ENCODE data around the gene ZNF485. TPM values are rescaled to one million over a fixed set of nuclear protein-coding genes. Genes with fewer than 3 reads are reported as not detected.

Gene ZNF485
- polyA plus RNA-seq (2011; rRNA removed) (2.4 and 3.3 TPM in 2 replicates), polyA plus RNA-seq (2017; fragmentation: RNase III; extraction: RNeasy Plus Mini Kit Qiagen cat#74134 plus additional on column Dnase treatment) (2.5 to 2.7 TPM (median 2.7 TPM) in 3 replicates), polyA minus RNA-seq (2011; rRNA and poly(A)+ RNA removed) (6.5 TPM in 2 replicates)
- 0.93 and 1.3 TPM in 2 replicates for polyA plus RNA-seq (2012; cell fraction: cytosol; rRNA removed)
- polyA plus RNA-seq (2012; cell fraction: nucleus; rRNA removed): 1.2 and 1.9 TPM in 2 replicates

DNA sequence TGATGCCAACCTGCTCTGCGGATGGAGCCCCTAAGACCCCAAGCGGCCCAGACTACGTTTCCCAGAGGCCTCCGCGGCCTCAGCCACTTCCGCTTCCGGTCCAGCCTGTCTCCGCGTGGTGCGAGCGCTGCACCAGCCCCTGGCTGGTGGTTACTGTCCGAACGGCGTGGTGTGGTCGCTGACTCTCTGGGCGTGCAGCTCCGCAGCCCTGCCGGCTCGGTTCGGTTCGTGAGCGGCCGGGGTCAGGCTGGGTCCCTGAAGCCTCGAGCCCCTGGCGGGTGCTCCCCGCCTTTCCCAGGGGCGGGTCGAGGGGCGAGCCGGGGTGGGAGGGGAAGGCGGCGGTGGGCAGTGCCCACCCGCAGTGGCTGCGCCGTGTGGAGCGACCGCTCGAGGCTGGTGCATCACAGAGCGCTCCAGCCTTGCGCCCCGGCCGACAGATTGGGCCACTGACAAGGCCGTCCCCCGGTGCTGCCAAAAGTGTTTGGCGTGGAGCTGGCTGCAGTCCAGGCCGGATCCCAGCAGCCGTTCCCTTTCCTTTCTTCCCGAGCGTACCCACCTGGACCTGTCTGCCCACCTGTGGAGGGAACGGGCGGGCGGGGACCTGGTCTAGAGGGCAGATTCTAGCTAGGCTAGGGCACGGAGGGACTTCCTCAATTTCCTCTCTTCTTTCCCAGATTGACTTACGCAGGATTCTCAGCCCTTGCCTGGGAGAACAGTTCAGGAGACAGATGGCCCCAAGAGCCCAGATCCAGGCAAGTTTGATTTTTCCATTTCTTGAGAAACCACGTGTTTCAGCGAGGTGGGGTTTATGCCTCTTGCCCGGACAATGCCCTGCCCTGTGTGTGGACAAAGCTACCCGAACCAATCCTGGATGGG is at the start of gene ZNF485:
TSS of gene ZNF485 (plus strand) at position 116 of the 876 bp plus-strand sequence. CDS start at position 729, 613 bp downstream.
- Histone ChIP-seq H3K9me3 (peaks cover 19% of the 10 kb centered on the region), H3K4me1 (no peaks in the 10 kb centered on the region), H3K27ac (peak within 1 kb of the TSS; percentile 83 to 92), H3K4me3 (peak within 1 kb of the TSS; percentile 92), H3K4me2 (peak within 1 kb of the TSS; percentile 89)
- no peak for FAIRE-seq
- ChIA-PET CTCF (interaction anchor here (0.8 kb wide), 1 partner anchor 17 kb away, joined by 3 read pairs; no protein-coding TSS in a partner anchor), POLR2A (interaction anchor here (1.1 kb wide), 1 partner anchor 42 kb away, joined by 4 read pairs; the partner anchor contains the start of gene ZNF32)
- DNase-seq (ENCODE audit: low read depth in 1 of 2, low spot score in 1 of 2): peak; percentile 58 to 72
- peak; percentile 48; the same call in 1 of the 2 replicates for TF ChIP-seq ZSCAN20 (CRISPR knock-in tag; IDR thresholded peaks at IDR 0.05)
- TF ChIP-seq EP300 (IDR thresholded peaks at IDR 0.05): no peak
- peak; percentile 31 to 61; a peak in 2 of 5 replicates for TF ChIP-seq JUN (IDR thresholded peaks at IDR 0.05)
- TF ChIP-seq RNF2 (IDR thresholded peaks at IDR 0.05; ENCODE audit: borderline replicate concordance, low read depth): no peak; the same call in 1 of the 2 replicates
- TF ChIP-seq BCL3 (IDR thresholded peaks at IDR 0.05): 0 out of 3 replicates have a peak, but pooled peaks have one; percentile 24
- TF ChIP-seq ZNF302 (CRISPR knock-in tag; IDR thresholded peaks at IDR 0.05): no peak
- TF ChIP-seq HOXB5 (CRISPR knock-in tag; IDR thresholded peaks at IDR 0.05): no peak
- TF ChIP-seq MYC (IDR thresholded peaks at IDR 0.05; ENCODE audit: borderline replicate concordance, low read length): peak; percentile 51; the same call in 1 of the 2 replicates
- TF ChIP-seq, protein P1, sequence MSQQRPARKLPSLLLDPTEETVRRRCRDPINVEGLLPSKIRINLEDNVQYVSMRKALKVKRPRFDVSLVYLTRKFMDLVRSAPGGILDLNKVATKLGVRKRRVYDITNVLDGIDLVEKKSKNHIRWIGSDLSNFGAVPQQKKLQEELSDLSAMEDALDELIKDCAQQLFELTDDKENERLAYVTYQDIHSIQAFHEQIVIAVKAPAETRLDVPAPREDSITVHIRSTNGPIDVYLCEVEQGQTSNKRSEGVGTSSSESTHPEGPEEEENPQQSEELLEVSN (IDR thresholded peaks at IDR 0.05; ENCODE audit: borderline replicate concordance, low read depth): peak; percentile 86
- no peak for TF ChIP-seq CHD2 (IDR thresholded peaks at IDR 0.05; ENCODE audit: low read length, partially characterized antibody)
- TF ChIP-seq POLR2A (IDR thresholded peaks at IDR 0.05; ENCODE audit: low read length): peak; percentile 73
- peak; percentile 49; the same call in 1 of the 2 replicates for TF ChIP-seq PHF8 (IDR thresholded peaks at IDR 0.05; ENCODE audit: borderline replicate concordance, low read depth)
- no peak for TF ChIP-seq NPAS2 (CRISPR knock-in tag; IDR thresholded peaks at IDR 0.05; ENCODE audit: borderline replicate concordance)
- peak; percentile 97 for TF ChIP-seq MAX (IDR thresholded peaks at IDR 0.05)
- TF ChIP-seq ATOH8 (CRISPR knock-in tag; IDR thresholded peaks at IDR 0.05; ENCODE audit: low read depth): no peak
- no peak for TF ChIP-seq PBX3 (IDR thresholded peaks at IDR 0.05)
- 15% methylated on average over 35 of the region's 58 CpGs for WGBS (ENCODE audit: missing lambda C conversion rate)
- ATAC-seq: peak; percentile 98

DNA sequence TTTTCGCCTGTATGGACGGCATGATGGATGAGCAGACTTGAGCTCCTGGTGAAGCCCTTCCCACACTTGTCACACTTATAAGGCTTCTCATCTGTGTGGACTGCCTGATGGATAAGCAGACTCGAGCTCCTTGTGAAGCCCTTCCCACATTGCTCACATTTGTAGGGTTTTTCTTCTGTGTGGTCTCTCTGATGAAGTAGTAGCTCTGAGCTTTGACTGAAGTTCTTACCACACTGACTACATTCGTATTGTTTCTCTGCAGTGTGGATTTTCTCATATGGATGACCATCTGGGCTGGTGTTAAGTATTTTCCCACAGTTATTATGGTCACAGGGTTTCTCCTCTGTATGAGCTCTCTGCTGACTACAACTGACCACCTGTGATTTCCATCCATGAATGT is 49.0 kb upstream of the ZNF485 start:
- TF ChIP-seq HOXB5 (CRISPR knock-in tag; IDR thresholded peaks at IDR 0.05): no peak
- TF ChIP-seq HEYL (CRISPR knock-in tag; IDR thresholded peaks at IDR 0.05): no peak
- no peak for TF ChIP-seq HOXA7 (CRISPR knock-in tag; IDR thresholded peaks at IDR 0.05)
- no peak for TF ChIP-seq RNF2 (IDR thresholded peaks at IDR 0.05; ENCODE audit: borderline replicate concordance, low read depth)
- no peak for TF ChIP-seq EHF (CRISPR knock-in tag; IDR thresholded peaks at IDR 0.05)
- no peak for TF ChIP-seq KDM1A (IDR thresholded peaks at IDR 0.05; ENCODE audit: low read depth)
- no peak for TF ChIP-seq FOSB (CRISPR knock-in tag; IDR thresholded peaks at IDR 0.05)
- TF ChIP-seq MYC (IDR thresholded peaks at IDR 0.05; ENCODE audit: borderline replicate concordance, low read length): no peak
- no peak for TF ChIP-seq CHD4 (IDR thresholded peaks at IDR 0.05; ENCODE audit: borderline replicate concordance)
- TF ChIP-seq SMC3 (IDR thresholded peaks at IDR 0.05): no peak
- no peak for TF ChIP-seq CHD2 (IDR thresholded peaks at IDR 0.05; ENCODE audit: low read length, partially characterized antibody)
- no peak for TF ChIP-seq PBX3 (IDR thresholded peaks at IDR 0.05)
- TF ChIP-seq FOSL2 (IDR thresholded peaks at IDR 0.05): no peak
- TF ChIP-seq FOSL2 (CRISPR knock-in tag; IDR thresholded peaks at IDR 0.05): no peak
- POLR2A ChIA-PET: no interaction called here
- Histone ChIP-seq H3K4me2 (no peak overlapping the region), H3K4me1 (no peaks in the 10 kb centered on the region), H3K4me3 (no peak overlapping the region), H3K27ac (no peak overlapping the region), H3K9me3 (peaks cover 74% of the 10 kb centered on the region)
- FAIRE-seq (no peak), ATAC-seq (no peak), DNase-seq (ENCODE audit: low read depth in 1 of 2, low spot score in 1 of 2) (no peak)
- WGBS (ENCODE audit: missing lambda C conversion rate): 47% methylated on average over 4 of the region's 4 CpGs
- CTCF ChIA-PET: no interaction called here

All from A549 (cell line).